IPS-15b (cell line): ENCODE measurements around the gene BHLHE23.

ENCODE experiments used
- H3K27me3 ChIP-seq: one replicate; pipeline ENCODE4 v1.6.1; 2013; ENCODE audit warnings: low read length; ENCODE audit not compliant: control insufficient read depth, insufficient read depth
- H3K36me3 ChIP-seq: one replicate; pipeline ENCODE4 v1.6.1; 2013; ENCODE audit warnings: low read length; ENCODE audit not compliant: control insufficient read depth, insufficient read depth
- H3K4me1 ChIP-seq: one replicate; pipeline ENCODE4 v1.6.1; 2013; ENCODE audit warnings: mild to moderate bottlenecking, low read length; ENCODE audit not compliant: control insufficient read depth, insufficient read depth
- H3K4me3 ChIP-seq: one replicate; pipeline ENCODE4 v1.5.1; 2013; ENCODE audit warnings: low read depth, low read length
- H3K9ac ChIP-seq: one replicate; pipeline ENCODE4 v1.6.1; 2013; ENCODE audit warnings: low read depth, mild to moderate bottlenecking, low read length
- H3K9me3 ChIP-seq: one replicate; pipeline ENCODE4 v1.6.1; 2013; ENCODE audit warnings: mild to moderate bottlenecking, low read length; ENCODE audit not compliant: control insufficient read depth, insufficient read depth

BHLHE23 gene

DNA sequence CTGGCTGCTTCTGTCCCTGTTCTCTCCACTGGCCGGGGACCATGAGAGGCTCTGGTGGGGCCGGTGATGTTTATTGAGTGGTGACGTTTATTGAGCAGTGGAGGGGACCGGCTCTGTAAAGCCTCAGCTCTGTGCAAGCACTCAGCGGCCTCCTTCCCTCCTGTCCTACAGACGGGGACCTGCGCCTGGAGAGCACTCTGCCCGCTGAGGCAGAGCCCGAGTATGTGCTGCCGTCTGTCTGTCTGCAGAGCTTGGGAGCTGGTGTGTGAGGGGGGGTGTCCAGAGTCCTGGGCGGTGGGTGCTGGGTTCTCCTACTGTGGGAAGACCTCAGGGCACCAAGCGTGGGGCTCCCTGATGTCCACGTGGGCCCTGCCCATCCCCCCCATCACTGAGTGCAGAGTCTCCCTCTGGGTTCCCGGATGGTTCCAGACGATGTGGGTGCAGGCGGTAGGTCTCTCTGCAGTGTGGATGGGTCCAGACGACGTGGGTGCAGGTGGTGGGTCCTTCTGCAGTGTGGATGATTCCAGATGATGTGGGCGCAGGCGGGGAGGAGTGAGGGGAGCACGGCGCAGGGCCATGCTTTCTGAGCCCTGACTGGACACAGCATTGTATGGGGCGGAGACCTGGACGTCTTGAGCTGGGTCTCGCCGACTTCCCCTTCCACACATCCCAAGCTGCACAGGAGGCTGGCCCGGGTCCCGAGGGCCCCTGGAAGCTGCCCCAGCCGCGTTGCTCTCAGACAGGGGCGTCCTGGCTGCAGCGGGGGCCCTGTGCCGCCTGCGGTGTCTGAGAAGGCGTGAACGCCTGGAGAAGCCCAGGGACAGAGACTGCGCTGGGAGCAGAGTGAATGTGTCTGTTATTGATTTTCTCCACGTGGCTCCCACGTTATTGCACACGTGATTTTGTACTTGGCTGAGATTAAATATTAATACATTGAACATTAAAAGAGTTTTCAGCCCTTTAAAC is 14.9 kb upstream of the BHLHE23 start:
- H3K4me1 ChIP-seq, result no peaks in the 10 kb centered on the region

DNA sequence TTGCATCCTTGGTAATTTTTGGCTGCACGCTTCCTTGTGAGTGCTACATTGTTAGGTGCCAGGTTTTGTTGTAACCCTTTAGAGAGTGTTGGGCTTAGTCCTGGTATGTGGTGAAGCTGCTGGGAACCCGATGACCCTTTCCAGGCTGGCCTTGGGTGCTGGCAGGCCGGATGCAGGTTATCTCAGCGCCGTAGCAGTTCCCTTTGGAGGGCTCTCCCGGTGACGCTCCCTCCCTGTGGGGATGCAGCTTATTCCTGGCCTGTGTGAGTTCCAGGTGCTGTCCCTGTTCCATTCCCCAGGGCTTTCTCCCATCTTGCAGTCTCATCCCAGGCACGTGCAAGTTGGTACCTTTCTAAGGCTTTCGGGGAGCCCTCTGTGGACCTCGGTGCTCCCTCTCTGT is 13.9 kb upstream of the BHLHE23 start:
- no peaks in the 10 kb centered on the region for H3K4me1 ChIP-seq
- no peak overlapping the region for H3K4me3 ChIP-seq
- H3K9ac ChIP-seq, result no peak overlapping the region
- H3K9me3 ChIP-seq, result no peaks in the 10 kb centered on the region
- H3K27me3 ChIP-seq, result no peaks in the 10 kb centered on the region
- H3K36me3 ChIP-seq, result no peaks in the 10 kb centered on the region

More for the DNA sequence above, 14.9 kb upstream of the BHLHE23 start:
- Histone ChIP-seq H3K4me3 (no peak overlapping the region), H3K27me3 (peaks cover 4% of the 10 kb centered on the region), H3K9ac (no peak overlapping the region), H3K36me3 (no peaks in the 10 kb centered on the region), H3K9me3 (no peaks in the 10 kb centered on the region)

DNA sequence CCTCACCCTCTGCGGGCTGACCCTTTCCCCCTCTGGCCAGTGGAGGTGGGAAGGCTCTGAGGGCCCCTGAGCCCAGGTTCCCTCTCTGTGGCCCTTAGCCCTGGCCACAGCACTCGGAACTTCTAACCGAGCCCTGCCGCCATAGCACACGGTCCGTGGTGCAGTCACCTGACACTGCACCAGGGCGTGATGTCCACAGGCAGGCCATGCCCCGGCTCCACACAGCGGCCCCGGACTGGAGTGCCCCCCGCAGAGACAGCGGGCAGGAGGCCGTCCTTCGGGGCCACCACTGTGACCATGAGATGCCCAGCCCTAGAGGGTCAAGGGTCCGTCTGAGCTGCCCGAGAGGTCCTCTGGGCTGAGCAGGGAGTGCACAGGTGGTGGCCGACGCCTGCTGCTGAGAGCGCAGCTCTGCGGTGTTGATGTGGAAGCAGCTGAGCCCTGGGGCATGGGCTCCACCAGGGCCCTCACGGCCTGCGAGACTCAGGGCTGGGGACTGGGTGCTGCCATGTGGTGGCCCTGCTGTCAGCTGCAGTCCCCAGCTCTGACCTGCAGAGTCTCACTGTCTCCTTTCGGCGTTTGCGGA is 11.2 kb upstream of the BHLHE23 start:
- peaks cover 6% of the 10 kb centered on the region for H3K27me3 ChIP-seq
- H3K9ac ChIP-seq, result no peak overlapping the region
- H3K4me1 ChIP-seq, result no peaks in the 10 kb centered on the region
- H3K36me3 ChIP-seq, result no peaks in the 10 kb centered on the region
- H3K4me3 ChIP-seq, result no peak overlapping the region
- H3K9me3 ChIP-seq, result peaks cover 4% of the 10 kb centered on the region

DNA sequence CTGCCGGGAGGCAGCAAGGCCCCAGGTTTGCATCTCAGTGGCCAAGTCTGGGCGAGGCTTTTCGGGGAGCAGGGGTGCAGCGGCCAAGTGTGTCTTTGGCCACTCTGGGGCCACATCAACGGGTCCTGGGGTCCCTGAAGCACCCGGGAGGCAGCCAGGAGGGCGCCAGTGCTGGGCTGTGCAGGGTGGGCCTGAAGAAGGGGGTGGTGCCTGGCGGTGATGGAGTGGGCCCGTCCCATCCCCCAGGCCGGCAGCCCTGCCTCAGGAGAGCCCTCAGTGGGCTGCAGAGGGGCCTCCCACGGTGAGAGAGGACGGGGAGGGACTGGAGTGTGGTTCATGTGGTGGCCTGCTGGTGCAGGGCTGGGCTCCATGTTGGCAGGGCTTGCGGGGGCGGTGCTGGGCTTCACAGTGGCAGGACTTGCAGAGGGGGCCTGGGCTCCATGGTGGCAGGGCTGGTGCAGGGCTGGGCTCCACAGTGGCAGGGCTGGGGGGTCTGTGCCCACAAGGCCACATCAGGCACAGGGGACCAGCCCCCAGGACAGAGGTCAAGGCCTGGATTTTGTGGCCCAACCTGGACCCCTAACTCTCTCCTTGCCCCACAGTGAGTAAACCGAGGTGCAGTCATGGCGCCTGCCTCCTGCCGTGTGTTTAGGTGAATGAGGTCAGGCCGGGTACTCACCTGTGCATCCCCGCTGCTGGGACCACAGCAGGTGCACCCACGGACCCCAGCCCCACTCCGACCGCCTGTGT is 10.5 kb upstream of the BHLHE23 start:
- peaks cover 6% of the 10 kb centered on the region for H3K27me3 ChIP-seq
- no peaks in the 10 kb centered on the region for H3K36me3 ChIP-seq
- H3K9me3 ChIP-seq, result peaks cover 8% of the 10 kb centered on the region
- no peaks in the 10 kb centered on the region for H3K4me1 ChIP-seq
- no peak overlapping the region for H3K4me3 ChIP-seq
- H3K9ac ChIP-seq, result no peak overlapping the region

DNA sequence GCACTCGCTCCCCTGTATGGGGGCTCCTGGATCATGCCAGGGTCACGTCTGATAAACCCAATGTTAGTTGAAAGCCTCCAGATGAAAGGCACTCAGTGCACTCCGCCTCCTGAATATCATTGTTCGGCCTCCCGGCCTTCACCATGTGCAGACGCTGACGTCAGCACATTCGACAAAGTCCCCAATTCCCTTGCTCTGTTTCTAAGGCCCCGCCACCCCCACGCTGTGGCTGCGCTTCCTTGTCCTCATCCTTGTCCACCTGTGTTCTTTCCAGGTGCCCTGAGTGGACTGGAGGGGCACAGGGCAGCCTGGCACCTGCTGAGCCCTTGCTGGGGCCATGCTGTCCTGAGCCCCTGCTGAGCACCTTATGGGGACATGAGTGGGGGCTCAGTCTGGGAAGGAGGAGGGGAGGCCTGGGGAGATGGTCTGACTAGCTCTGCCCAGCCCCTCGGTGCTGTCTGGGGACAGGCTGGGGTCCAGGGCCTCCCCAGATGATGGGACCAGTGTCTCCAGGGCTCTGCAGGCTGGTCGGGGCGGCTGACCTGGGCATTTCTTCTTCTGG is 9.8 kb upstream of the BHLHE23 start:
- peaks cover 8% of the 10 kb centered on the region for H3K27me3 ChIP-seq
- no peak overlapping the region for H3K4me3 ChIP-seq
- no peak overlapping the region for H3K9ac ChIP-seq
- H3K9me3 ChIP-seq, result peaks cover 8% of the 10 kb centered on the region
- H3K36me3 ChIP-seq, result no peaks in the 10 kb centered on the region
- H3K4me1 ChIP-seq, result no peaks in the 10 kb centered on the region

DNA sequence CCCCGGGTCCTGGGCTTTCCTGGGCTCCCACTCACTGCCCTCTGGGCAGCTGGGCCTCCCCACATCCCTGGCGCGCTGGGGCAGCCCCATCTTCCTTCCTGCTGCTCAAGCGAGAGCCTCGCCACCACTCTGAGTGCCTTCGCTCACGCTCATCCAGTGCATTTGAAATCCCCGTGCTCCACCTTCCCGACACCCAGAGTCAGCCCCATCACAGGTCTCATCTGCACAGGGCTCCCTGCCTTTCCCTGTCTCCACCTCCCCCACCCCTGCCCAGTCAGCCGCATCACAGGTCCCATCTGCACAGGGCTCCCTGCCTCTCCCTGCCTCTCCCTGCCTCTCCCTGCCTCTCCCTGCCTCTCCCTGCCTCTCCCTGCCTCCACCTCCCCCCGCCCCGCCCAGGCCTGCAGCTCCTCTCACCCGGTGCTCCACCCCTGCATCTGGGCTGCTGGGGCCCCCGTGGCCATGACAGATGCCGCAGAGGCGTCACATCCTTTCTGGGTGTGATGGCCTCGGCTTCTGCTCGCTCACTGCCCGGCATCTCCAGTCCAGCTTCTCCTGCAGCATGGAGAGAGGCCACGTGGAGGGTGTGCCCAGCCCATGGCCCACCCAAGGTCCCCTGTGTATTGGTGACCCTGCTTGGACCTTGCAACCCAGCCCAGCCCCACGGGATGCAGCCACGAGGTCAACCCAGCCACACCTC is 9.0 kb upstream of the BHLHE23 start:
- no peaks in the 10 kb centered on the region for H3K4me1 ChIP-seq
- no peak overlapping the region for H3K4me3 ChIP-seq
- H3K9ac ChIP-seq, result no peak overlapping the region
- H3K36me3 ChIP-seq, result no peaks in the 10 kb centered on the region
- peaks cover 14% of the 10 kb centered on the region for H3K27me3 ChIP-seq
- peaks cover 8% of the 10 kb centered on the region for H3K9me3 ChIP-seq

DNA sequence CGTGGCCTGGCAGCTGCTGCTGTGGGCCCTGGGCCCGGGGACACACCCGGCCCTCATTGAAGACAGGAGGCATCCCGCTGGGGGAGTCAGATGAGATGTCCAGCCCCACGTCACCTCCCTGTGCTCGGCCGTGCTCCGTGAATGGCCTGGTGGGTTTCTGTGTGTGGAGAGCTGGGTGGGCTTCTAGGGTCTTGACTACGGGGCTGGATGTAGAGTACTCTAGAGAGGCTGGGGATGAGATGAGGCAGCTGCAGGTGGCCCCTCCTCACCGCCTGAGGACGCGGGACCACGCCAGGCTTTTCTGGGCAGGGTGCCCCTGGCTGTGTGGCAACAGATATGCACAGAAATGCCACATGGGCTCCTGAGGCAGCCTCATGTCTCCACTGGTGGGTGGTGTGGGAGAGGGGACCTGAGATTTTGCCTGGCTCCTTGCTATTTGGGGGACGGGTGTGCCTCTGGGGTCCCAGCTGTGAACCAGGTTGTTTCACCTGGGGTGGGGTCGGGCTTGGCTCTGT is 8.4 kb upstream of the BHLHE23 start:
- no peak overlapping the region for H3K9ac ChIP-seq
- no peaks in the 10 kb centered on the region for H3K36me3 ChIP-seq
- H3K4me3 ChIP-seq, result no peak overlapping the region
- peaks cover 14% of the 10 kb centered on the region for H3K27me3 ChIP-seq
- H3K4me1 ChIP-seq, result no peaks in the 10 kb centered on the region
- peaks cover 8% of the 10 kb centered on the region for H3K9me3 ChIP-seq

DNA sequence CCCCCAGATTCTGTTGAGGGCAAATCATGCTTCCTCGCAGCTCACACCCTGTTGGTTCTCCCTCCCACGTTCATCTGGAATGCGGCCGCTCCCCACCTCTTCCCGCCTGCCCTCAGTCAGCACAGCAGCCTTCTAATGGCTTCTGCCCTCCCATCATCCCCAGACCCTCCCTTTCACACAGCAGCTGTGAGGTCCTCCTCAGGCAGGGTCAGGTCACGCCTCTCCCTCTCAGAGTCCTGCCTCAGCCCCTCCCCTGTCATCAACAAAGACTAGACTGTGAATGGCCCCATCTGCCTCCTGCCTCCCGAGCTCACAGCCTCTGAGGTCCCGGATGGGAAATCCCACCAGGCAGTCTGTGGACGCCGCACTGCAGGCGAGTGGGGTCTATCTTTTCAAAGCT is 7.9 kb upstream of the BHLHE23 start:
- Histone ChIP-seq H3K9me3 (peaks cover 8% of the 10 kb centered on the region), H3K4me3 (no peak overlapping the region), H3K4me1 (peaks cover 2% of the 10 kb centered on the region), H3K36me3 (no peaks in the 10 kb centered on the region), H3K27me3 (peaks cover 19% of the 10 kb centered on the region), H3K9ac (no peak overlapping the region)

DNA sequence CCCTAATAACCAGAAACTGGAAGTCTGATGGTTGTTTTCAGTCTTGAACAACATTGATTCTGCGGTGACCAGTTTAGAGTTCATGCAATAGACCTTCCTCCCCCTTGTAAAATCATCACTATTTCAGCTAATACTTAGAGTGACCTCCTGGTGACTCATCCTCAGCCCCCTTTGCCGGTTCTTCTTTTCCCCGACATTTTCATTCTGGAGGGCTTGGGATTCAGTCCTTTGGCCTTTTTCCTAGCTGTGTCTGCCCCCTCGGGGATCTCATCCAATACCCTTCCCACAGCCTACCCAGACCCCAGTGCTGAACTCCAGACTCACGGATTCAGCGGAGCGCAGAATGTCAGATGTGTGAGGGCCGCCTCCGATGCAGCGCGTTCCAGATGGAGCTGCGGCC is 7.5 kb upstream of the BHLHE23 start:
- Histone ChIP-seq H3K36me3 (no peaks in the 10 kb centered on the region), H3K9me3 (peaks cover 8% of the 10 kb centered on the region), H3K4me3 (no peak overlapping the region), H3K9ac (no peak overlapping the region), H3K27me3 (peaks cover 23% of the 10 kb centered on the region), H3K4me1 (peaks cover 2% of the 10 kb centered on the region)

DNA sequence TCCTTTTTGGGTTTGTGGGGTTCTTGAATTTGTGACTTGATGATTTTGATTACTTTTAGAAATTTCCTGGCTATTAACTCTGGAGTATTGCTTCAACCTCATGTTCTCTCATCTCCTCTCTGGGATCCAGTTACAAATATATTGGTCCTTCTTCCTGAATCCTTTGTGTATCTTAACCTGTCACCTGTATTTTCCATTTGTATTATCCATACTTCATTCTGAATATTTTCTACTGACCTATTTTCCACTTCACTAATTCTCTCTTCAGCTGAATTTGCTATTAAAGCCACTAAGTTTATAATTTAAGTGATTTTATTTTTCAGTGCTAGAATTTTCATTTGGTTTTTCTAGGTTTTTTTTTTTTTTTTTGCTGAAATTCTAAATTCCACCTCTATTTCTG is 6.4 kb upstream of the BHLHE23 start:
- H3K9ac ChIP-seq, result no peak overlapping the region
- H3K4me3 ChIP-seq, result no peak overlapping the region
- H3K9me3 ChIP-seq, result peaks cover 8% of the 10 kb centered on the region
- peaks cover 2% of the 10 kb centered on the region for H3K4me1 ChIP-seq
- no peaks in the 10 kb centered on the region for H3K36me3 ChIP-seq
- peaks cover 31% of the 10 kb centered on the region for H3K27me3 ChIP-seq

DNA sequence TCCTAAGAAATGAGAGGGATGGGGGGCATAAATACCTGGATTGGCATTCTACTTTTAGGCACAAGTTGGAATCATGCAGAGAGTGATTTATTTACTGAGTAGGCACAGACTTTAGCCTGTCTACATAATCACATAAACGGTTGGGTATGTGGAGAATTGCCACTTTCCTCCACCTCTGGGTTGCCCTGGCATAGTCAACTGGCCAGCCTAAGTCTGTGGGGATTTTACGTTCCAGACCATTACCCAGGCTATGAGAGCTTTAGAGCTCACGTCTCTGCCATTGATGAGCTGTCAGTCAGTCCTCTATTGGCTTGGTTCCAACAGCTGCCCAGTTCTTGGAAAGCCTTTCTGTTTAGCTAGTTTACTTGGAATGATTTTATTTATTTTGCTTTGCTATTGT is 5.0 kb upstream of the BHLHE23 start:
- Histone ChIP-seq H3K4me3 (no peak overlapping the region), H3K9ac (no peak overlapping the region), H3K27me3 (peaks cover 42% of the 10 kb centered on the region), H3K9me3 (peaks cover 8% of the 10 kb centered on the region), H3K36me3 (no peaks in the 10 kb centered on the region), H3K4me1 (peaks cover 4% of the 10 kb centered on the region)
